ENCODE results near the gene AFP.

The AFP gene

DNA sequence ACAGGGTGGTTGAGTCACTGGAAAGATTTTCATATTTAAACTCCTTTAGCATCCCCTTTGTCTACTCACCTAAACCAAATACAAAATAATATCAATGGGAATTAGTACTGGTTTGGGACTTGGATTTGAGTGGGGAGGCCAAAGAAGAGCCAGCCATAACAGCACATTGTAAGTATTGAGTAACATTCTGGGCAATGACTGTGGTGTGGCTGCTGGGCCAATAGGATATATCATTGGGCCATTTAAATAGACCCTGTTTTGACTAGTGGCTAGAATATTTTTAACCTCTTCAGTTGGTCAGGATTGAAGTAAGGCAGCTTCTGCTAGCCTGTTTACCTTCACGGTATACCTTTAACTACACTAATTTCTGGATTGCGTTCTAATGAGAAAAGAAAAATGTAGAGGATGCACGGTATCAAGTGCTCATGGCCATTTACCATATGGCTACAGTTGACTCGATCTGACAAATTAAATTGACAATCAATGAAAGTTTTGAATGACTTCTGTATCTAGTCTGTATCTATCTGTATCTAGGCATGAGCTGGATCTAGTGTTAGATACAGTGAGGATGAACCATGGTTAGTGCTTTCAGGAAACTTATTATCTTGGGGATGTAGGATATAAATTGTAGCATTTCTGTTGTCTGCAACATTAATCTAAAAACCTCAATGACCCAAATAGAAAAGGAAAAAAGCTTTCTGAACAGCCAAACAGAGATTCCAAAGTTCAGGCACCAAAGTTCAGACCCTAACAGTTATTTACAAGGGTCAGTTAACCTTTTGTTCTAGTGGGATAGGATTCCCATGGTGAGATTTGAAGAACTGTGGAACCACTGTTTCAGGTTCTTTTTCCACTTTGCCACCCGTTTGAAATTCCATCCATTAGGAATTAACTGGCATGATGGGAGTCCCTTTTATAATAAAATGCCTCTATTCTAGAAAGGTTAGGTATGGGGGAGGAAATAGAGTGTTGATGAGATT lies 38.7 kb upstream of the AFP start:
- Histone ChIP-seq H3K9me2 (replicated peaks; ENCODE audit: low read depth, low read length) (no peaks in the 10 kb centered on the region), H3K27me3 (ENCODE audit: insufficient read depth, low read length, poor library complexity, severe bottlenecking) (no peaks in the 10 kb centered on the region), H3K9ac (ENCODE audit: low read depth, low read length, poor library complexity, severe bottlenecking) (no peak overlapping the region), H3K79me2 (ENCODE audit: insufficient read depth, low read length) (no peaks in the 10 kb centered on the region), H3F3A (ENCODE audit: low read depth) (no peaks in the 10 kb centered on the region), H2AFZ (ENCODE audit: low read length) (no peak overlapping the region), H3K4me1 (ENCODE audit: insufficient read depth, low read length, poor library complexity, severe bottlenecking) (no peaks in the 10 kb centered on the region), H3K36me3 (ENCODE audit: insufficient read depth, low read length) (no peaks in the 10 kb centered on the region), H3K4me2 (ENCODE audit: low read depth, low read length, poor library complexity, severe bottlenecking) (no peak overlapping the region), H3K9me3 (ENCODE audit: insufficient read depth, low read depth, low read length) (no peaks in the 10 kb centered on the region), H4K20me1 (ENCODE audit: insufficient read depth, low read length, poor library complexity, severe bottlenecking) (no peaks in the 10 kb centered on the region), H3K4me3 (ENCODE audit: low read length, poor library complexity, severe bottlenecking) (no peak overlapping the region)
- TF ChIP-seq, protein P1, sequence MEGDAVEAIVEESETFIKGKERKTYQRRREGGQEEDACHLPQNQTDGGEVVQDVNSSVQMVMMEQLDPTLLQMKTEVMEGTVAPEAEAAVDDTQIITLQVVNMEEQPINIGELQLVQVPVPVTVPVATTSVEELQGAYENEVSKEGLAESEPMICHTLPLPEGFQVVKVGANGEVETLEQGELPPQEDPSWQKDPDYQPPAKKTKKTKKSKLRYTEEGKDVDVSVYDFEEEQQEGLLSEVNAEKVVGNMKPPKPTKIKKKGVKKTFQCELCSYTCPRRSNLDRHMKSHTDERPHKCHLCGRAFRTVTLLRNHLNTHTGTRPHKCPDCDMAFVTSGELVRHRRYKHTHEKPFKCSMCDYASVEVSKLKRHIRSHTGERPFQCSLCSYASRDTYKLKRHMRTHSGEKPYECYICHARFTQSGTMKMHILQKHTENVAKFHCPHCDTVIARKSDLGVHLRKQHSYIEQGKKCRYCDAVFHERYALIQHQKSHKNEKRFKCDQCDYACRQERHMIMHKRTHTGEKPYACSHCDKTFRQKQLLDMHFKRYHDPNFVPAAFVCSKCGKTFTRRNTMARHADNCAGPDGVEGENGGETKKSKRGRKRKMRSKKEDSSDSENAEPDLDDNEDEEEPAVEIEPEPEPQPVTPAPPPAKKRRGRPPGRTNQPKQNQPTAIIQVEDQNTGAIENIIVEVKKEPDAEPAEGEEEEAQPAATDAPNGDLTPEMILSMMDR (conservative IDR thresholded peaks at IDR 0.05; ENCODE audit: low read length) = no peak
- no peak for TF ChIP-seq EZH2phosphoT487 (IDR thresholded peaks at IDR 0.05; ENCODE audit: borderline replicate concordance)

GRCh38 chr4:73401412-73401811 lies 34.6 kb upstream of the AFP start:
- Histone ChIP-seq H3K9me3 (ENCODE audit: insufficient read depth, low read depth, low read length) (no peaks in the 10 kb centered on the region), H2AFZ (ENCODE audit: low read length) (no peak overlapping the region), H3F3A (ENCODE audit: low read depth) (no peaks in the 10 kb centered on the region), H3K79me2 (ENCODE audit: insufficient read depth, low read length) (no peaks in the 10 kb centered on the region), H3K4me1 (ENCODE audit: insufficient read depth, low read length, poor library complexity, severe bottlenecking) (no peaks in the 10 kb centered on the region), H3K36me3 (ENCODE audit: insufficient read depth, low read length) (no peaks in the 10 kb centered on the region), H3K4me2 (ENCODE audit: low read depth, low read length, poor library complexity, severe bottlenecking) (no peak overlapping the region), H3K9me2 (replicated peaks; ENCODE audit: low read depth, low read length) (no peaks in the 10 kb centered on the region), H3K27me3 (ENCODE audit: insufficient read depth, low read length, poor library complexity, severe bottlenecking) (no peaks in the 10 kb centered on the region), H4K20me1 (ENCODE audit: insufficient read depth, low read length, poor library complexity, severe bottlenecking) (no peaks in the 10 kb centered on the region), H3K9ac (ENCODE audit: low read depth, low read length, poor library complexity, severe bottlenecking) (no peak overlapping the region), H3K4me3 (ENCODE audit: low read length, poor library complexity, severe bottlenecking) (no peak overlapping the region)
- TF ChIP-seq, protein P1 (conservative IDR thresholded peaks at IDR 0.05; ENCODE audit: low read length) = no peak
- no peak for TF ChIP-seq EZH2phosphoT487 (IDR thresholded peaks at IDR 0.05; ENCODE audit: borderline replicate concordance)

GRCh38 chr4:73404042-73404441 lies 32.0 kb upstream of the AFP start, which contains the start of gene ALB:
ALB (plus strand) TSS chr4:73404287; CDS start chr4:73404328, 41 bp downstream.
- Histone ChIP-seq H3F3A (ENCODE audit: low read depth) (no peaks in the 10 kb centered on the region), H3K9me3 (ENCODE audit: insufficient read depth, low read depth, low read length) (no peaks in the 10 kb centered on the region), H3K36me3 (ENCODE audit: insufficient read depth, low read length) (no peaks in the 10 kb centered on the region), H3K9ac (ENCODE audit: low read depth, low read length, poor library complexity, severe bottlenecking) (no peak within 1 kb of the TSS), H3K4me2 (ENCODE audit: low read depth, low read length, poor library complexity, severe bottlenecking) (no peak within 1 kb of the TSS), H3K27me3 (ENCODE audit: insufficient read depth, low read length, poor library complexity, severe bottlenecking) (no peaks in the 10 kb centered on the region), H2AFZ (ENCODE audit: low read length) (no peak within 1 kb of the TSS), H3K4me3 (ENCODE audit: low read length, poor library complexity, severe bottlenecking) (no peak within 1 kb of the TSS), H4K20me1 (ENCODE audit: insufficient read depth, low read length, poor library complexity, severe bottlenecking) (no peaks in the 10 kb centered on the region), H3K4me1 (ENCODE audit: insufficient read depth, low read length, poor library complexity, severe bottlenecking) (no peaks in the 10 kb centered on the region), H3K9me2 (replicated peaks; ENCODE audit: low read depth, low read length) (no peaks in the 10 kb centered on the region), H3K79me2 (ENCODE audit: insufficient read depth, low read length) (no peaks in the 10 kb centered on the region)
- TF ChIP-seq, protein P1 (conservative IDR thresholded peaks at IDR 0.05; ENCODE audit: low read length) = no peak
- TF ChIP-seq EZH2phosphoT487 (IDR thresholded peaks at IDR 0.05; ENCODE audit: borderline replicate concordance) = no peak
